ENCODE measurements around the gene UGCG. TPM values are rescaled to one million over a fixed set of nuclear protein-coding genes. Genes with fewer than 3 reads are reported as not detected.

Gene UGCG
- total RNA-seq, 2 experiments from 2014 or later: 42.1 to 44.0 TPM

GRCh38 chr9:111925017-111925770 is 28.6 kb downstream of the UGCG start:
- Mint-ChIP-seq H3K9me3 (no peaks in the 10 kb centered on the region), H3K27ac (peak overlapping the region; percentile 87), H3K27me3 (no peaks in the 10 kb centered on the region), H3K4me1 (ENCODE audit: low read depth) (peaks cover 57% of the 10 kb centered on the region), H3K36me3 (ENCODE audit: low read depth) (peaks cover 62% of the 10 kb centered on the region), H3K4me3 (peak overlapping the region; percentile 13)
- ChIA-PET CTCF (interaction anchor here (1.8 kb wide), 1 partner anchor 150 kb away, joined by 5 read pairs; no protein-coding TSS in a partner anchor), POLR2A (interaction anchor here (1.1 to 3.4 kb wide), 4 partner anchors 10 to 408 kb away, joined by 3 to 37 read pairs (median 10); partner anchors contain the start of gene UGCG)
- DNase-seq (no peak), ATAC-seq (ENCODE audit: poor library complexity) (no peak)
- TF ChIP-seq CTCF (IDR thresholded peaks at IDR 0.05): no peak
- no peak overlapping the region for H3K4me3 ChIP-seq (ENCODE audit: low read length)
- H3K9me3 ChIP-seq (ENCODE audit: control insufficient read depth in 1 of 2, insufficient read depth in 1 of 2, low read length in 2 of 2): no peaks in the 10 kb centered on the region
- peak overlapping the region in 1 of 2 donors; percentile 38 for H3K27ac ChIP-seq (ENCODE audit: low read depth in 1 of 2, low read length in 2 of 2)
- no peaks in the 10 kb centered on the region for H3K27me3 ChIP-seq (ENCODE audit: control insufficient read depth in 1 of 2, insufficient read depth in 2 of 2, low read length in 2 of 2)
- H3K4me1 ChIP-seq (ENCODE audit: insufficient read depth, low read length): peaks cover 27% of the 10 kb centered on the region
- intact Hi-C loops (cut with DNase I, micrococcal nuclease): loop anchor here (5.0 to 10.0 kb wide), 5 partner anchors 52 to 293 kb away; partner anchors contain the start of gene DNAJC25 (in 1 of the 2)
- peaks cover 24% of the 10 kb centered on the region for H3K36me3 ChIP-seq (ENCODE audit: insufficient read depth, low read length)

- Histone ChIP-seq H3K9me3 (ENCODE audit: control insufficient read depth in 1 of 2, insufficient read depth in 1 of 2, low read length in 2 of 2) (no peaks in the 10 kb centered on the region), H3K27me3 (ENCODE audit: control insufficient read depth in 1 of 2, insufficient read depth in 2 of 2, low read length in 2 of 2) (no peaks in the 10 kb centered on the region), H3K27ac (ENCODE audit: low read depth in 1 of 2, low read length in 2 of 2) (peak overlapping the region in 1 of 2 donors; percentile 38), H3K4me3 (ENCODE audit: low read length) (no peak overlapping the region), H3K4me1 (ENCODE audit: insufficient read depth, low read length) (peaks cover 27% of the 10 kb centered on the region), H3K36me3 (ENCODE audit: insufficient read depth, low read length) (peaks cover 19% of the 10 kb centered on the region)
- Mint-ChIP-seq H3K4me3 (no peak overlapping the region), H3K27ac (peak overlapping the region; percentile 87), H3K27me3 (no peaks in the 10 kb centered on the region), H3K4me1 (ENCODE audit: low read depth) (peaks cover 57% of the 10 kb centered on the region), H3K9me3 (no peaks in the 10 kb centered on the region), H3K36me3 (ENCODE audit: low read depth) (peaks cover 59% of the 10 kb centered on the region)
- ATAC-seq (ENCODE audit: poor library complexity) (no peak), DNase-seq (no peak)
- ChIA-PET CTCF (interaction anchor here (1.4 to 1.8 kb wide), 2 partner anchors 35 to 149 kb away, joined by 5 to 6 read pairs; no protein-coding TSS in a partner anchor), POLR2A (interaction anchor here (0.9 to 3.4 kb wide), 11 partner anchors 10 to 454 kb away, joined by 3 to 37 read pairs (median 6); partner anchors contain the start of genes DNAJC25, HSDL2 and UGCG)
- intact Hi-C loops (cut with DNase I, micrococcal nuclease): loop anchor here (1.0 to 10.0 kb wide), 8 partner anchors 29 to 293 kb away; partner anchors contain the start of genes DNAJC25 (in 1 of the 2) and UGCG (in 1 of the 2)
- no peak for TF ChIP-seq CTCF (IDR thresholded peaks at IDR 0.05)
These were observed 29.2 kb downstream of the UGCG start for GRCh38 chr9:111925784-111926183.

- Mint-ChIP-seq H3K36me3 (ENCODE audit: low read depth) (peaks cover 64% of the 10 kb centered on the region), H3K4me1 (ENCODE audit: low read depth) (peaks cover 57% of the 10 kb centered on the region), H3K27ac (peak overlapping the region; percentile 87), H3K27me3 (no peaks in the 10 kb centered on the region), H3K4me3 (peak overlapping the region; percentile 82), H3K9me3 (no peaks in the 10 kb centered on the region)
- TF ChIP-seq CTCF (IDR thresholded peaks at IDR 0.05): no peak
- ATAC-seq (ENCODE audit: poor library complexity): peak; percentile 95
- Histone ChIP-seq H3K4me1 (ENCODE audit: insufficient read depth, low read length) (peaks cover 27% of the 10 kb centered on the region), H3K36me3 (ENCODE audit: insufficient read depth, low read length) (peaks cover 21% of the 10 kb centered on the region), H3K4me3 (ENCODE audit: low read length) (no peak overlapping the region), H3K27me3 (ENCODE audit: control insufficient read depth in 1 of 2, insufficient read depth in 2 of 2, low read length in 2 of 2) (no peaks in the 10 kb centered on the region), H3K27ac (ENCODE audit: low read depth in 1 of 2, low read length in 2 of 2) (peak overlapping the region in 1 of 2 donors; percentile 46), H3K9me3 (ENCODE audit: control insufficient read depth in 1 of 2, insufficient read depth in 1 of 2, low read length in 2 of 2) (no peaks in the 10 kb centered on the region)
- CTCF ChIA-PET: interaction anchor here (0.7 to 1.8 kb wide), 4 partner anchors 29 to 148 kb away, joined by 3 to 6 read pairs (median 4); partner anchors contain the start of gene UGCG
- POLR2A ChIA-PET: interaction anchor here (0.7 to 3.4 kb wide), 18 partner anchors 9 to 454 kb away, joined by 3 to 37 read pairs (median 3); partner anchors contain the start of genes DNAJC25, HSDL2 and UGCG
- peak; percentile 29 to 89 (median 52) for DNase-seq
- intact Hi-C loops (cut with DNase I, micrococcal nuclease): loop anchor here (1.0 to 10.0 kb wide), 8 partner anchors 30 to 294 kb away; partner anchors contain the start of genes DNAJC25 (in 1 of the 2) and UGCG (in 1 of the 2)
These were observed 29.8 kb downstream of the UGCG start for GRCh38 chr9:111926421-111926875.
